Measurements from ENCODE around the gene FCGR3A. TPM values are rescaled to one million over a fixed set of nuclear protein-coding genes. Genes with fewer than 3 reads are reported as not detected.
A peak's percentile ranks its signal among the peaks of the same experiment; 100 is the strongest.
"Not testable (repeated sequence)": the region's sequence is repeated elsewhere in the genome, so short reads cannot be mapped to it uniquely, and the experiment has no call there.

FCGR3A gene
- not detected in 2 replicates for total RNA-seq

- DNase-seq (ENCODE audit: low read depth in 2 of 2), result no peak
Measured at GRCh38 chr1:161549652-161550051, at the start of gene FCGR3A. Gene FCGR3A (minus strand): TSS chr1:161549818. CDS start chr1:161549736, 82 bp downstream.

GRCh38 chr1:161597077-161597476 is 47.5 kb upstream of the FCGR3A start:
- DNase-seq (ENCODE audit: low read depth in 2 of 2), result not testable (repeated sequence)

DNA sequence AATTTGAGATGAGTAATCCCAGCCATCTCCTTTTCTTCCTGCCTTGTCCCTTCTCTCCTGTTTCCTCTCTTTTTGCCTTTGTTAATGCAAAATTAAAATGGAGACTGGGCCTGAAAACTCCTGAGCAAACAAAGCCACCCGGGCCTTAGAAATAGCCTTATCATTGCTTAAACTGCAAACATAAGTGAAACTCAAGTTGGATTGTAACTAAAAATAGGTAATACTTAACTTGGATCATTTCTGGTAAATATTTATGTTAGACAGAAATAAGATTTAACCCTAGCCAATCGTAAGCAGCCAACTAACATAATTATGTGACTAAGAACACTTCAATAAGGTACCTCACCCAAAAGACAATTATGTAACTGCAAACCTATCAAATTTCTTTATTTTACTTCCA is 46.0 kb upstream of the FCGR3A start:
- DNase-seq (ENCODE audit: low read depth in 2 of 2), result not testable (repeated sequence)

GRCh38 chr1:161595173-161595572 is 45.6 kb upstream of the FCGR3A start:
- not testable (repeated sequence) for DNase-seq (ENCODE audit: low read depth in 2 of 2)

- not testable (repeated sequence) for DNase-seq (ENCODE audit: low read depth in 2 of 2)
Measured at GRCh38 chr1:161594269-161594984, 44.8 kb upstream of the FCGR3A start.

GRCh38 chr1:161593092-161593755 is 43.6 kb upstream of the FCGR3A start:
- DNase-seq (ENCODE audit: low read depth in 2 of 2), result not testable (repeated sequence)

GRCh38 chr1:161592586-161592985 is 43.0 kb upstream of the FCGR3A start:
- not testable (repeated sequence) for DNase-seq (ENCODE audit: low read depth in 2 of 2)

DNA sequence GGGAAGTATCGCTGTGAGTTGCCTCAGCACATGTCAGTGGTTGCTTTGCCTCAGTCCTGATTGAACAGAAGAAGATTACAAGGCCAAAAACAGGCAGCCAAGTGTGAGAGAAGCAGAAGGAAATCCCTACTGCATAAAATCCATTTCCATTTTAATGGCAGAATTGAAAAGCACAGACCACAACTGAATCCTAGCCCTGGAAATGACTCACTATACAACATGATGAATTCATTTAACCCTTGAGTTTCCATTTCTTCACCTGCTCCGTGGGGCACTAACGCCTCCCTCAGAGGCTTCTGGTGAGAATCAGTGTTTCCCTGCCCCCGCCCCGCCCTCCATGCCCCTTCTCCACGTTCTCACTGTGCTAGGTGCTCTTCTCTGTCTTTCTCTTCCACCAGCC is 40.3 kb upstream of the FCGR3A start:
- DNase-seq (ENCODE audit: low read depth in 2 of 2), result not testable (repeated sequence)

GRCh38 chr1:161589365-161589764 is 39.7 kb upstream of the FCGR3A start:
- DNase-seq (ENCODE audit: low read depth in 2 of 2), result not testable (repeated sequence)

DNA sequence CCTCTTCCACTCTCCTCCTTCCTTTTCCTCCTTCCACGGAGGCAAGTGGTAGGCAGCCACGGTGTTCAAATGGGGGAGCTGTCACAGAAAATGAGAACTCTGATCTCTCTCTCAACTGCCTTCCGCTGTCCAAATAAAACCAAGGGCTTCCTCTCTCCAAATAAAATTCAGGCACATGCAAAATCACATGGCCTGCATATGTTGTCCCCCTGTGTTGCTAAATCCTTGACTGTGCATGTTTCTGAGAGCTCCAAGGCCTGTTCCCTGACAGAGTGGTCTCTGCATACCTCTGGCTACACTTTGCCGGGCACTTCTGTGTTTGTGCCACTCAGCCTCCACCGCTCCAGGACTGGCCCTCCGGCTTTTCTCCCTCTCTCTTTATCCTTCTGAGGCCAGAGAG is 39.0 kb upstream of the FCGR3A start:
- DNase-seq (ENCODE audit: low read depth in 2 of 2), result not testable (repeated sequence)

DNA sequence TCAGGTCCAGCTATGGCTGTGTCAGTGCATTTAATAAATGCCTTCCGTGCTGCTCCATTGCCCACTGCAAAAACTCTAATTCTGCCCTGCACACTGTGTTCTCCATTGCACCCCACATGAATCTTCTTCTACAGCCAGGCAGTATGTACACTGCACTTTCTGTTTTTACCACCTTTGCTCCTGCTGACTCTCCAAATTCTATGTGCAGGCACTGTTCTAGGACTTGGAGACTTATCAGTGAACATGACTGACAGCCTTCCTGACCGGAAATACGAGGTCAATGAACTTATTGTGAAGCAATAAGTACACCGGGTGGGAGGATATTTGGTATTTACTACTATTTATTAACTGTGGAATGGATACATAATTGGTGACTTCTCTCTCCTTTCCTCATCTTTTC is 33.3 kb upstream of the FCGR3A start:
- not testable (repeated sequence) for DNase-seq (ENCODE audit: low read depth in 2 of 2)

GRCh38 chr1:161580879-161581537 is 31.4 kb upstream of the FCGR3A start:
- DNase-seq (ENCODE audit: low read depth in 2 of 2), result not testable (repeated sequence)

GRCh38 chr1:161579856-161580507 is 30.4 kb upstream of the FCGR3A start:
- DNase-seq (ENCODE audit: low read depth in 2 of 2), result not testable (repeated sequence)

DNA sequence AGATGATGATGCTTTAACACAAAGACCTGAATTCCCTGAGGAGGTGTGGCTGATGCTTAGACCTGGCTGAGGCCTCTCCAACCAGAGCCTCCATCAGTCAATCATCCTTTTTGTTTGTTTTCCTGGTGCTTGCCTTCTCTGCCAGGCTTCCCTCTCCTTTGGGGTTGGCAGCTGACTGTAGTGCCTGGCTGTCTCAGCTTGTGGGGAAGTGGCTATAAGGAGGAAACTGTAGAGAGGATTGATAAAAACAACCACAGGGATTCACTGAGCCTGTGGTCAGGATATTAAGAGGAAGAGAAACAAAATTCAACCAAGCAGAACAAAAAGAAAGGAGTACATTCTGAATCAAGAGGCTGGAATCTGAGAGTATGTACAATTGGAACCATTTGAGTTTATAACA is 27.1 kb upstream of the FCGR3A start:
- DNase-seq (ENCODE audit: low read depth in 2 of 2), result not testable (repeated sequence)

- DNase-seq (ENCODE audit: low read depth in 2 of 2), result not testable (repeated sequence)
Measured at GRCh38 chr1:161571703-161572102, 22.1 kb upstream of the FCGR3A start.

DNA sequence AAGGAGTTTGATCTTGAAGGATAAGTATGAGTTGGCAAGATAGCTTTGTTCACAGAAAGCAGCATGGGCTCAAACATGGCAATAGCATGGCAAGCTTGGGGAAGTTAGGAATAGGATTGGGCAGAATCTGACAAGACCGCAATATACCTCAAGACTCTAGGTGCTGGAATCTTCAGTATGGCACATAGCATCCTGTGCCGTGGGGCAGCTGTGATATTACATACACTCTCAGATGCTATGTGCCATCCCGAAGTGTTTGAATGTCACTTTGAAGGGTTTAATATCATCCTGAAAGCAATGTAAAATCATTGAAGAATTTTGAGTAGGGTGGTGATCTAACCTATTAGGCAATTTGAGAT is 17.0 kb upstream of the FCGR3A start:
- DNase-seq (ENCODE audit: low read depth in 2 of 2), result not testable (repeated sequence)

- not testable (repeated sequence) for DNase-seq (ENCODE audit: low read depth in 2 of 2)
Measured at GRCh38 chr1:161563522-161563921, 13.9 kb upstream of the FCGR3A start.

GRCh38 chr1:161562441-161562840 is 12.8 kb upstream of the FCGR3A start:
- DNase-seq (ENCODE audit: low read depth in 2 of 2), result not testable (repeated sequence)

DNA sequence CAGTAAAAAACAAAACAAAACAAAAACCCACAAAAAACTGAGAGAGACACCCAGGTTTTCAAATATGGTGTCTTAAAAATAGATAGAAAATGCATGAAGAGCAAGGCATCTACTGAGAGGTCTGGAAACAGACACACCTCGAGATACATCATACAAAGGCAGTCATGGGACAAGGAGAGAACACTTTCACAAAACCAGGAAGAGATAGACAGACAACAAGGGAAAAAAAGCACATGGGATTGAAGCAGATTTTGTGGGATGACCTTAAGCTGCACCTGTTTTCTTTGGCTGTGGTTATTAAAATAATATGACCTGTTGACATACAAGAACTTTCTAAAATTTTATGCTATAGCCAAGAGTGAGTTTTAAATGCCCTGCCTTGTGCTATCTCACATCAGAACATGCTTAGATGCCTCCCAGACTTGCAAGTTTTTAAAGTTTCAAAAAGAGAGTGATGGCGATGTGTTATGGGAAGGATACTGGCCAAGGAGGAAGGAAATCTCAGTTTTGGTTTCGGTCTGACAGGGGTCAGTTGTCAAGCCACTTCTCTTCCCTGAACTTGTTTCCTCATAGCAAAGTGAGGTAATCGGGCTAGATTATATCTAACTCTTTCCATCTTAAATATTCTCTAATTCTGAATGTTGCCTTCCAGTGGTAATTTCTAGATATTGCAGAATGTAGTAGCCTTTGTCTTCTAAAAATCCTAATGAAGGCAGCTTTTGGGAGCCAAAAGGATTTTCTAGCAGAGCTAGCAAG is 11.5 kb upstream of the FCGR3A start:
- peak; percentile 26 to 55 for DNase-seq (ENCODE audit: low read depth in 2 of 2)

DNA sequence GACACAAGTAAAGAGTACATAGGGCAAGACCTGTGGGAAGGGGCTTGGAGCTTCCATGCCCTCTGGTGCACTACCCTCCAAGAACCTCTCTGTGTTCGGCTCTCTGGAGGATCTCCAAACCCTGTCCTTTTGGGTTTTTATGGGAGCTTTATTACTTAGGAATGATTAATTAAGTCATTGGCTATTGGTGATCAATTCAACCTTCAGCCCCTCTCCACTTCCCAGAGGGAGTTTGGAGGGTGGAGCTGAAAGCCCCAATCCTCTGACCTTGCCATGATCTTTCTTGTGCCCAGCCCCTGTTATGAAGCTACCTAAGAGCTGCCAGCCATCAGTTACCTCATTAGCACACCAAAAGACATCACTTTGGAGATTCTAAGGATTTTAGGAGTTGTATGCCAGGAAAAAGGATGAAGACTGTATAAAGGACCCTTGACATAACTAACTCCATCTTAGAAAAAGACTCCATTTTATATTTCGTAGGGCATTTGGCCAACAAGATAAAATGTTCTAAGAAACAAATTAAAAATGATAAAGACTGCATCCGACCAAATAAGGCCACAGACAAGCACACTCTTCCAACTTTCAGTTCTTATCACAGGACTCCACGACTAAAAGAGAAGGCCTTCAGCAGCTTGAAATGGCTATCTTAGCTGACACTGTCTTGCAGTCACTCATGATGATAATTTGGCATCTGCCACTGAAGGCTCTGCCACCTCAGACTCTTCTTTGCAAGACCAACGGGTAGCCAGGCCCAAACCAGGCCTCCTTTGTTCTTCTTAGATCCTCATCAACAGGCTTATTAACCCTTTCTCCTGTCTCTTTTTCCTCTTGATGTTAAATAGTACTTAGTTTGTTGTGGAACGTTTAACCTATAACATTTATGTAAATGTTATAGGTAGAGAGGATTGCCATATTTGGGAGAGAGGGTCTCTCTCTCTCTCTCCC is 8.2 kb upstream of the FCGR3A start:
- DNase-seq (ENCODE audit: low read depth in 2 of 2), result not testable (repeated sequence)

Data from lung microvascular endothelial cell (primary cell).